ENCODE measurements around the gene TVP23B. TPM values are rescaled to one million over a fixed set of nuclear protein-coding genes. Genes with fewer than 3 reads are reported as not detected.
"Not testable (repeated sequence)": the region's sequence is repeated elsewhere in the genome, so short reads cannot be mapped to it uniquely, and the experiment has no call there.

The TVP23B gene
- 10 to 100 TPM; 19.5 to 26.5 (median 22.4) TPM for total RNA-seq
- long read RNA-seq, transcript TVP23B-201 (7 exons, 2,064 nt) = major isoform, 9 of 15 reads
- long read RNA-seq, partial matches to known transcripts = 3 of 15 reads
- long read RNA-seq, other reads (novel, unspliced or antisense) = 3 of 15 reads

DNA sequence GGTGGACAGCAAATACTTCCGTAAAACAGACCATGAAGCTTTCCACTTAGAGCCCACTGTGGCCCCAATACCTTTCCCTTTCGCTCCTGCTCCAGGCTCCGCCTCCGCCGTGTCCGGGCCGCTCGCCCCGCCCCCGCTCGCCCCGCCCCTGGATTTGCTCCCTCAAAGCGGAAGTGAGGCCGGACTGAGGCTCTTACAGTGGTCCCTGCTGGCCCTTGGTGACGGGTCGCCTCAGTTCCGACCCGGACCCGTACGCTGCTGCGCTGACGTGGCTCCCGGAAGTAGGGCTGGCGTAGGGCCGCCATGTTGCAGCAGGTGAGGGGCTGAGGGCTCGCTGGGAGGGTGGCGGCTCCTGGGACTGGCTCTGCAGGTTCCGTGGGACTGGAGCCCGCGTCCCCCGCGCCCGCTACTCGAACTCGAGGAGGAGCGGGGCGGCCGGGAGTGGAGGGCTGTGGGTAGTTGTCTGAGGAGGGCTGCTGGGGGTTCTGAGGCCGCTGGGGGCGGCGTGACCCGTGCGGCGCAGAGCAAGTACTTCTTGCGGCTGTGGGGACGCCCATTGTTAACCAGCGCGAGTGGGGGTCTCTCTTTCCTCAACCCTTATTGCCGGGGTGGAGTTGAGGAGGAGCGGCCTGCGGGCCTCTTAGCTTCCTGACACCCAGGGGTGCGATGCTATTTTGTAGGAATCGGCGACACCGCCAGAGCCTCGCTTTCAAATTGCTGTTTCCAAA lies at the start of gene TVP23B:
TSS of gene TVP23B (plus strand) at position 193 of the 728 bp plus-strand sequence. CDS start at position 304, 111 bp downstream.
- H3K4me1 ChIP-seq; intact Hi-C loops (cut with DNase I); H3K36me3 ChIP-seq; H3K9me3 ChIP-seq; H3K27me3 ChIP-seq: not testable (repeated sequence)
- WGBS (ENCODE audit: insufficient coverage, low coverage, low lambda C conversion rate, missing lambda C conversion rate) = 3% methylated on average over 12 of the region's 56 CpGs
- DNase-seq = peak; percentile 97 to 98 (median 98)
- Histone ChIP-seq H3K27ac (peak within 1 kb of the TSS; percentile 40 to 72 (median 53)), H3K4me3 (peak within 1 kb of the TSS; percentile 50 to 60 (median 53))
- peak; percentile 78 for TF ChIP-seq POLR2A (IDR thresholded peaks at IDR 0.05)
- ATAC-seq = peak; percentile 99 to 100 (median 100)

DNA sequence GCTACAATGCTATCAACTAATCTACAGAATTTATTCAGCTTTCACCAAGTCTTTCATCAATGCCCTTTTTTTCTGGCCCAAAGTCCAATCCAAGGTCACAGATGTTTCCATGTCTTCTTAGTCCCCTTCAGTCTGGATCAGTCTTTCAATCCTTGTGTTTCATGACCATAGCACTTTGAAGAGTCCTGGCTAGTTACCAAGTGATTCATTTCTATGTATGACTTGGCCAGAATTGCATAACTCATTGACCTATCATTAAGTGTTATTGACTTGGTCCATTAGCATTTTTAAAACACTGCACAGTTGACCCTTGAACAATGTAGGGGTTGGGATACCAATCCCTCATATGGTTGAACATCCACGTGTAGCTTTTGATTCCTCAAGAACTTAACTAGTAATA lies 48.5 kb upstream of the TVP23B start:
- H3K27ac ChIP-seq; H3K27me3 ChIP-seq; intact Hi-C loops (cut with DNase I); H3K9me3 ChIP-seq; DNase-seq; H3K4me3 ChIP-seq; H3K36me3 ChIP-seq; H3K4me1 ChIP-seq: not testable (repeated sequence)
- 86% methylated on average over 1 of the region's 1 CpG for WGBS (ENCODE audit: insufficient coverage, low coverage, low lambda C conversion rate, missing lambda C conversion rate)
- ATAC-seq = peak in 1 of 4 donors; percentile 59

DNA sequence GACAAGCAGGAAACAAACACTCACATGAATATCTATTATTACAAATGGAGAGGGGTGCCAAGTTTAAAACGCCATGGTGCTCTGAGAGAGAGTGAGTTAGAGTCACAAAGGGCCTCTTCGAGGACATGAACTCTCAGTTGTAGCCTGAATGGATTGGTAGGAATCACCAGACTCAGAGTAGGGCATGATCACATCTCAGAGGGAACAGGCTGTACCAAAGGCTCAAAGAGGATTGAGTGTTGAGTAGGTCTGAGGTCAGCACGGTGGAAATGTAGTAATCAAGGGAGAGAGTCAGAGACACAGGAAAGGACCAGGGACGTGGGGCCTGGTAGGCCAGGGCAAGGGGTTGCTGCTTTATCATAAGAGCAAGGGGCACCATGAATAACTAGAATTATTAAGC lies 47.6 kb upstream of the TVP23B start:
- H3K27me3 ChIP-seq; H3K27ac ChIP-seq; DNase-seq; ATAC-seq; H3K4me3 ChIP-seq; H3K9me3 ChIP-seq; H3K36me3 ChIP-seq; intact Hi-C loops (cut with DNase I); H3K4me1 ChIP-seq: not testable (repeated sequence)
- WGBS (ENCODE audit: insufficient coverage, low coverage, low lambda C conversion rate, missing lambda C conversion rate) = 70% methylated on average over 2 of the region's 4 CpGs

DNA sequence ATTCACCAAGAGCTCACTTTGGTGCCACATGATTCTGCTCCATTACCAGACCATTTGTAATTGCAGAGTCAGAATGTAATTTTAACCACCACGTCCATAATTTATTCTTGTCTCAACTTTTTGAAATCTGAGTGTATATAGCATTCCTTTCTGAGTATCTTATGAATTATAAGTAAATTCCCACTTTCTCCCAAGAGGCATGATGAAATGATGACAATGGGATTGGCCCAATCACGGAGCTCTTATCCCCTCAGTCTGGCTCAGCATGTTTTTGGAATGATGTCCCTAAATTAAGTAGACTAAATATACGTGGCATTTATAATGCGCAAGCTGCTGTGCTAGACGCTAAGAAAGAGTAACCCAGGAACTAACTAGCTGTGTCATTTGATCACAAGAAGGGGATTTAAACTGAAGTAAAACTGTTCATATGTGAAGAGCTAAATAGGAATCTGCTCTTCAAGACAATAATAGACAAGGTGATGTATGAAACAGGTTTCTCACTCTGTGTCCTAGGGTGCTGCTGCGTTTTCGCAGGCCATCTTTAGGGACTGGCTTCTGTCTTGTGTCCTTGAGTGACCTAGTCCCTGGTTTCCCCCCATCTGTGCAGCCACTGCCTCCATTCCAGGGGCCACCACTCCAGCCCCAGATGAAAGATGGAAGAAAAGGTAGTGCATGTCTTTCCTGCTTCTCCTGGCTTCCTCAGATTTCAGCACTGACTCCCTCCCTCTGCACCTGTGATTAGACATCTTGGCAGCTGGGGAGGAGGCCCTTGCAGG lies 41.2 kb upstream of the TVP23B start:
- ATAC-seq; intact Hi-C loops (cut with DNase I): not testable (repeated sequence)

DNA sequence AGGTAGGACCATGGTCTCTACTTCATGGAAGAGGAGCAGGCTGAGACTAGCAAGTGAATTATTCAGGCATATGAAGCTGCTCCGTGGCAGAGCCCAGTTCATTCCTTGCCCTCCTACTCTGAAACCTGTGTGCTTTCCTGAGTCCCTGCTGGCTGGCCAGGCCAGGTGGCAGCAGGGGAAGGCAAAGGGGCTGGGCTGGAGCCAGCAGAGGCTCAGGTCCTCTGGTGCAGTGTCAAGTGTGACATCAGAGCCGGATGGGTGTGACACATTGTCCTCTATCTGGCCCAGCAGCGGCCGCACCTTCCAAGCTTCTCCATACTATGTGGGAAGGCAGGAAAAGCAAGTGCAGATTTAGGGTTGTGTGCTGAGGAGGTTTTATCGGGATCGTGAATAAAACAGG lies 39.8 kb upstream of the TVP23B start:
- intact Hi-C loops (cut with DNase I); DNase-seq: not testable (repeated sequence)

More for the DNA sequence above, 41.2 kb upstream of the TVP23B start:
- not testable (repeated sequence) for H3K27me3 ChIP-seq, H3K4me1 ChIP-seq, H3K4me3 ChIP-seq, H3K27ac ChIP-seq, H3K9me3 ChIP-seq, DNase-seq, H3K36me3 ChIP-seq
- 82% methylated on average over 7 of the region's 7 CpGs for WGBS (ENCODE audit: insufficient coverage, low coverage, low lambda C conversion rate, missing lambda C conversion rate)

DNA sequence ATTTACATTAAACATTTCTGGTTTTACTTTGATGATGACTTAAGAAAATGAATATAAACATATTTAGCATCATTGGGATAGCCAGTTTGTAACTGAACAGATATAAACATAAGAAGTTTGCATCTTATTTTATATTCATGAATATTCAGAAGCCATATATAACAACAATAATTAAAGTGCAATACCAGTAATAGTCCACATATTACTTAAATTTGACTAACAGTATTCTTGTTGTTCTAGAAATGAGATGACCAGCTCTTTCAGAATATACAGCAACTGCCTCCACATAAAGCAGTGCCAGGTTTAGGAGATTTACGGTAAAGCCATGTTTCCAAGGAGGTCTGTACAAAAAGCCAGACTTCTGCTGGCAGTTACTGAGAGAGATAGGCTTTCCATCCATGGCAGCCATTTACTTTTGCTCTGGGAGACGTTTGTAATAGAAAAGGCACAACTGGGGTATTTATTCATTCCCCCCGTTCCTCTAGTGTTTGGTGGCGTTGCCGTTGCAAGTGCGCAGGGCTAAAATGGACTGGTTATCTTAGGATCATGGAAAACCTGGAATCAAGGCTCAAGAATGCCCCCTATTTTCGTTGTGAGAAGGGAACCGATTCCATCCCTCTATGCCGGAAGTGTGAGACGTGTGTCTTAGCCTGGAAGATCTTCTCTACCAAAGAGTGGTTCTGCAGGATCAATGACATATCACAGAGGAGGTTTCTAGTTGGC lies 37.1 kb upstream of the TVP23B start, which contains the start of gene FBXW10:
TSS of gene FBXW10 (plus strand) at position 356 of the 723 bp plus-strand sequence. CDS start at position 547, 191 bp downstream.
- H3K27me3 ChIP-seq; H3K27ac ChIP-seq; H3K36me3 ChIP-seq; H3K9me3 ChIP-seq; intact Hi-C loops (cut with DNase I); ATAC-seq; H3K4me1 ChIP-seq; H3K4me3 ChIP-seq; DNase-seq: not testable (repeated sequence)
- 47% methylated on average over 4 of the region's 10 CpGs for WGBS (ENCODE audit: insufficient coverage, low coverage, low lambda C conversion rate, missing lambda C conversion rate)

More for the DNA sequence above, 39.8 kb upstream of the TVP23B start:
- H3K36me3 ChIP-seq, H3K4me1 ChIP-seq, H3K27ac ChIP-seq, H3K27me3 ChIP-seq, ATAC-seq, H3K9me3 ChIP-seq, H3K4me3 ChIP-seq: not testable (repeated sequence)
- WGBS (ENCODE audit: insufficient coverage, low coverage, low lambda C conversion rate, missing lambda C conversion rate) = 86% methylated on average over 3 of the region's 6 CpGs

DNA sequence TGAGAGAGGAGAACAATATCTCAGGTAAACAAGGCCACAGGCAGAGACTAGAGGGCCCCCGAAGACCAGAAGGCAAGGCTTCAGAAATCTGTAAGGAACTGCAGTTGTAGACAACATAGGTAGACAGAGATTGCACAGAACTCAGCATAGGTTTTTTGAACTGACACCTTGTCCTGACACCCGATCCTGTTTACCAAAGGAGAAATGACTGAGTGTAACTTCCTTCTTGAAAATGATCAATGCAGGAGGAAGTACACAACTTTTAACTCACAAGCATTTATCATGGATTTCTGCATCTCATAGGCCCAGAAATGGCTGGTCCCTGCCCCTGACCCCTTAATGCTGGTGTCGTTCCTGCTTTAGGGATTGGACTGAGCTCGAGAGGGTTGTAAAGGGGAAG lies 36.3 kb upstream of the TVP23B start:
- intact Hi-C loops (cut with DNase I); H3K36me3 ChIP-seq; H3K4me3 ChIP-seq; ATAC-seq; H3K27ac ChIP-seq; H3K9me3 ChIP-seq; DNase-seq; H3K4me1 ChIP-seq; H3K27me3 ChIP-seq: not testable (repeated sequence)
- 61% methylated on average over 2 of the region's 4 CpGs for WGBS (ENCODE audit: insufficient coverage, low coverage, low lambda C conversion rate, missing lambda C conversion rate)

DNA sequence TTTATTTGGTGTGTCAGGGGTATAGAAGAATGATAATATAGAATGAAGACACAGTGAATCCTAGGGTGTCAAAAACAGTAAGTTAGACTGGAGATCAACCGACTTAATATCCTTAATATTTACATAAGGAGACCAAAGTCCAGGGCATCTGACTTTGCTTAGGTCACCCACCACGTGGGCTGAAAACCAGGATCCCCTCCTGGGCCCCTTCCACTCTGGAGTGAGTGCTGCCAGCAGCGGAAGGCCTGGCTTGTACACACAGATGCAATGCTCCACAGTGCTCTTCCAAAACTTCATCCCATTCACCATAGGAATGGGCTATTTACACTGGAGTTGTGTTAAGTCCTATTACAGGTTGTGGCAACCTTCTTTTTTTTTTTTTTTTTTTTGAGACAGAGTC lies 34.4 kb upstream of the TVP23B start:
- 41% methylated on average over 3 of the region's 3 CpGs for WGBS (ENCODE audit: insufficient coverage, low coverage, low lambda C conversion rate, missing lambda C conversion rate)
- H3K9me3 ChIP-seq; DNase-seq; intact Hi-C loops (cut with DNase I); H3K4me3 ChIP-seq; H3K4me1 ChIP-seq; H3K36me3 ChIP-seq; H3K27ac ChIP-seq; H3K27me3 ChIP-seq; ATAC-seq: not testable (repeated sequence)

DNA sequence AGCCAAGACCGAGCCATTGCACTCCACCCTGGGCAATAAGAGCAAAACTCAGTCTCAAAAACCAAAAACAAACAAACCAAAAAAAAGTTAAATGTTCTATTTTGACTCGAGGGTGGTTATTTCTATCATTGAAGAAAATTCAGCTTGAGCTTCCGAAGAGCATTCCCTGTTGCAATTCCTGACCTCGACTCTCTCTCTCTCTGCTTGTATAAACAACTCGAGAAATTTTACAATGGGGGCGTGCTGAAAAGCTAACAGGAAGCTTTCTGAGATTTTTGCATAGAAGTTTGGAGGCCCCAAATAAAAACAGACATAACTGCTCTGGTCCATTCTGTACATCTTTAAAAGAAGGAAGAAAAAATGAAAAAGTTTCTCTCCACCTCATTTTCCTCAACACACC lies 33.5 kb upstream of the TVP23B start:
- intact Hi-C loops (cut with DNase I); H3K27me3 ChIP-seq; H3K36me3 ChIP-seq; ATAC-seq; H3K9me3 ChIP-seq; DNase-seq; H3K4me1 ChIP-seq; H3K27ac ChIP-seq; H3K4me3 ChIP-seq: not testable (repeated sequence)
- 57% methylated on average over 5 of the region's 6 CpGs for WGBS (ENCODE audit: insufficient coverage, low coverage, low lambda C conversion rate, missing lambda C conversion rate)

DNA sequence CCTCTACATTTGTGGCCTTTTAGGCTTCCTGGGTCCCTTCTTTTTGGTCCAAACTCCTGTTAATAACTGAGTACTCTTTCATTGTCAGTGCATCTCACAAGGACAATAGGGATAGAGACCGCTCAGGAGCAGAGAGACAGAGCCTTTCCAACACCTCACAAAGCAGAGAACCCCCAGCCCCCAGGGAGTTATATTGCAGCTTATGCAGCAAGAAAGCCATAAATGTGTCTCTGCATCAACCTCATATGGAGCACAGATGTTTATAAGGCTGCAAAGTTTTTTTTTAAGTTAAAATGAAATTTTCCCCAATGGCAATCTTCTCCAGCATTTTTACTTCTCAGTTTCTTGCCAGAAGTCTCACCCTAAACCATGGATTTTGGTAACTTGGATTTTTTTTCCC lies 30.7 kb upstream of the TVP23B start:
- H3K27me3 ChIP-seq; H3K36me3 ChIP-seq; H3K9me3 ChIP-seq; intact Hi-C loops (cut with DNase I); ATAC-seq; DNase-seq; H3K4me3 ChIP-seq; H3K27ac ChIP-seq; H3K4me1 ChIP-seq: not testable (repeated sequence)
- no CpG with 5 or more reads among the region's 1 CpG for WGBS (ENCODE audit: insufficient coverage, low coverage, low lambda C conversion rate, missing lambda C conversion rate)

Measured in right lobe of liver (tissue), 6 donors.